Measurements from ENCODE around the gene LAMTOR1. TPM values are rescaled to one million over a fixed set of nuclear protein-coding genes. Genes with fewer than 3 reads are reported as not detected.

The LAMTOR1 gene
- total RNA-seq, 2 donors from 2014 or later = 128 to 230 TPM

- Histone ChIP-seq H3K9me3 (no peaks in the 10 kb centered on the region), H3K27ac (peak overlapping the region in 1 of 2 donors; percentile 50), H3K4me3 (no peak overlapping the region), H3K4me1 (replicated peaks) (peaks cover 21% of the 10 kb centered on the region), H3K36me3 (no peaks in the 10 kb centered on the region), H3K27me3 (replicated peaks; ENCODE audit: insufficient read depth) (no peaks in the 10 kb centered on the region)
- DNase-seq (ENCODE audit: low spot score) = no peak
- WGBS = 79% methylated on average over 1 of the region's 1 CpG
- intact Hi-C loops (cut with DNase I) = loop anchor here (5.0 kb wide), 1 partner anchor 108 kb away; no protein-coding TSS in a partner anchor
- no peak for TF ChIP-seq CTCF (IDR thresholded peaks at IDR 0.05)
- no peak for TF ChIP-seq POLR2A (IDR thresholded peaks at IDR 0.05)
- TF ChIP-seq POLR2AphosphoS5 (IDR thresholded peaks at IDR 0.05) = no peak
Measured at GRCh38 chr11:72084965-72085364, 18.1 kb downstream of the LAMTOR1 start.

- intact Hi-C loops (cut with DNase I) = no loop called here
- Histone ChIP-seq H3K36me3 (no peaks in the 10 kb centered on the region), H3K4me1 (replicated peaks) (peaks cover 21% of the 10 kb centered on the region), H3K4me3 (no peak overlapping the region), H3K27me3 (replicated peaks; ENCODE audit: insufficient read depth) (no peaks in the 10 kb centered on the region), H3K9me3 (no peaks in the 10 kb centered on the region), H3K27ac (peak overlapping the region; percentile 95 to 97)
- TF ChIP-seq POLR2A (IDR thresholded peaks at IDR 0.05) = no peak
- TF ChIP-seq POLR2AphosphoS5 (IDR thresholded peaks at IDR 0.05) = peak; percentile 24
- 36% methylated on average over 4 of the region's 4 CpGs for WGBS
- no peak for DNase-seq (ENCODE audit: low spot score)
Measured at GRCh38 chr11:72084076-72084475, 19.0 kb downstream of the LAMTOR1 start.

DNA sequence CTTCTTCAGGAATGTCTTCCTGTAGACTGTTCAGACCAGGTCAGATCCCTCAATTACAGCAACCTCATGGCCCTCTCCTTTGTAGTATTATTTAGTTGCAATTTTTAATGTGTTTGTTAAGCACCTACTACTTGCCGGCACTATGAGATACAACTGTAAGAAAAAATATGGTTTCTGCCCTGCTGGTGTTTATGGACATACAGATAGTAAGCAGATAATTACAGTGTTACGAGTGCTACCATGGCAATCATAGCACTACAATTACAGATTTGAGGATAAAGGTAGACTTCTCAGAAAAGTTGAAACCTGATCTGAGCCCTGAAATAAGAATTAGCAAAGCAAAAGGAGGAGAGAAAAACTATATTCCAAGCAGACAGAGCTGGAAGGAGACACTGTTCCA is 19.7 kb downstream of the LAMTOR1 start:
- Histone ChIP-seq H3K36me3 (no peaks in the 10 kb centered on the region), H3K27me3 (replicated peaks; ENCODE audit: insufficient read depth) (no peaks in the 10 kb centered on the region), H3K9me3 (no peaks in the 10 kb centered on the region), H3K4me1 (replicated peaks) (peaks cover 21% of the 10 kb centered on the region), H3K4me3 (no peak overlapping the region), H3K27ac (peak overlapping the region; percentile 95 to 97)
- no peak for TF ChIP-seq CTCF (IDR thresholded peaks at IDR 0.05)
- no peak for TF ChIP-seq POLR2AphosphoS5 (IDR thresholded peaks at IDR 0.05)
- no peak for TF ChIP-seq POLR2A (IDR thresholded peaks at IDR 0.05)
- intact Hi-C loops (cut with DNase I) = no loop called here
- WGBS = 47% methylated on average over 2 of the region's 2 CpGs
- no peak for DNase-seq (ENCODE audit: low spot score)

DNA sequence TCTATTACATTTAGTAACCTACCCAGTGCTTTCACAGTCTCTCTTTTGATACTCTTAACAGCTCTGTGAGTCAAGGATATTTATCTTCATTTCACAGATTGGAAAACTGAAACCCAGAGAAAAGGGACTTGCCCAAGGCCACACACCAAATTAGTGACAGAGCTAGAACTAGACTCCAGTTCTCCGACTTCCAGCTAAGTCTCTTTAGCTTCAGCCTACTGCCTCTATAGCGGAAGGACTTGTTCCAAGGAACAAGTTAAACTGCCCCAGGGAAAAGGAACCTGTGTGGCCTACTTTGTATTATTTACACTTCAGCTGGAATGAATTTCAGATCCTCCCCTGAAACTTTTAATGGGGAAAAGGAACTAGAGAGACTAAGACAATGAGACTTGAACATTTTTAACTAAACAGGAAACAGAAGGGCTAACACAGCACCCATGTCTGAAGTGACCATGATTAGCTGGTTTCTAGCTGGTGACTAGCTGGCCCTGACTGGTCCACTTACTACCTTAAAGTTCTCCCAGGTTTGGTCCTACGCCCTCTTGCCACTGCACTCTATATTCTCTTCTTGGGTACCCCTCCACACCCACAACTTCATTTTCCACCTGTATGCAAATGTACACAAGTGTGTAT is 21.2 kb downstream of the LAMTOR1 start:
- DNase-seq (ENCODE audit: low spot score) = peak; percentile 73
- peak overlapping the region in 1 of 2 donors; percentile 70 for H3K4me3 ChIP-seq
- no peaks in the 10 kb centered on the region for H3K27me3 ChIP-seq (replicated peaks; ENCODE audit: insufficient read depth)
- H3K9me3 ChIP-seq = no peaks in the 10 kb centered on the region
- peaks cover 21% of the 10 kb centered on the region for H3K4me1 ChIP-seq (replicated peaks)
- no peaks in the 10 kb centered on the region for H3K36me3 ChIP-seq
- no peak for TF ChIP-seq POLR2A (IDR thresholded peaks at IDR 0.05)
- TF ChIP-seq POLR2AphosphoS5 (IDR thresholded peaks at IDR 0.05) = peak; percentile 89
- intact Hi-C loops (cut with DNase I) = loop anchor here (2.0 kb wide), 1 partner anchor 41 kb away; no protein-coding TSS in a partner anchor
- peak overlapping the region; percentile 95 to 97 for H3K27ac ChIP-seq
- WGBS = 58% methylated on average over 3 of the region's 3 CpGs

DNA sequence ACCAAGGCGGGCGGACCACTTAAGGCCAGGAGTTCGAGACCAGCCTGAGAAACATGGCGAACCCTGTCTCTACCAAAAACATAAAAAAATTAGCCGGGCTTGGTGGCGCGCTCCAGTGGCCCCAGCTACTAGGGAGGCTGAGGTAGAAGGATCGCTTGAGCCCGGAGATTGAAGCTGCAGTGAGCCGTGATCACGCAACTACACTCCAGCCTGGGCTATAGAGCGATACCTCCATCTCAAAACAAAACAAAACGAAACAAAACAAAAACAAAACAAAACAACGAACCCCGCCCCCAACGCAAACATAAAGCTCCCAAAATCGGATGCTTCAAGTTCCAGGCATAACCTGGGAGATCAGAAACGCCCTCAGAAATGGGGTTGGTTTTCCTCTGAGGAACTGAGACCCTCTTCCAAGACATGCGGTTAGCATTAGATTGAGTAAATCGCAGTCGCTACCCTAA is 21.9 kb downstream of the LAMTOR1 start:
- no peak for DNase-seq (ENCODE audit: low spot score)
- Histone ChIP-seq H3K9me3 (no peaks in the 10 kb centered on the region), H3K27me3 (replicated peaks; ENCODE audit: insufficient read depth) (no peaks in the 10 kb centered on the region), H3K36me3 (no peaks in the 10 kb centered on the region), H3K4me1 (replicated peaks) (peaks cover 21% of the 10 kb centered on the region), H3K4me3 (peak overlapping the region; percentile 59 to 70), H3K27ac (peak overlapping the region; percentile 95 to 97)
- intact Hi-C loops (cut with DNase I) = loop anchor here (2.0 kb wide), 1 partner anchor 40 kb away; no protein-coding TSS in a partner anchor
- TF ChIP-seq POLR2AphosphoS5 (IDR thresholded peaks at IDR 0.05) (no peak), CTCF (IDR thresholded peaks at IDR 0.05) (no peak), POLR2A (IDR thresholded peaks at IDR 0.05) (no peak)
- WGBS = 71% methylated on average over 21 of the region's 21 CpGs

Measured in prostate gland (tissue), 2 donors.